GM19351 (cell line): ENCODE data around the gene TIMELESS.
"Not testable (repeated sequence)": the region's sequence is repeated elsewhere in the genome, so short reads cannot be mapped to it uniquely, and the experiment has no call there.

ENCODE experiments used
- ATAC-seq: cut with Tn5 transposase; IDR thresholded peaks from one replicate; pipeline ENCODE4 v1.9.1; 2021; ENCODE audit warnings: mild to moderate bottlenecking, moderate library complexity; ENCODE audit not compliant: unreplicated experiment

Gene TIMELESS, protein sequence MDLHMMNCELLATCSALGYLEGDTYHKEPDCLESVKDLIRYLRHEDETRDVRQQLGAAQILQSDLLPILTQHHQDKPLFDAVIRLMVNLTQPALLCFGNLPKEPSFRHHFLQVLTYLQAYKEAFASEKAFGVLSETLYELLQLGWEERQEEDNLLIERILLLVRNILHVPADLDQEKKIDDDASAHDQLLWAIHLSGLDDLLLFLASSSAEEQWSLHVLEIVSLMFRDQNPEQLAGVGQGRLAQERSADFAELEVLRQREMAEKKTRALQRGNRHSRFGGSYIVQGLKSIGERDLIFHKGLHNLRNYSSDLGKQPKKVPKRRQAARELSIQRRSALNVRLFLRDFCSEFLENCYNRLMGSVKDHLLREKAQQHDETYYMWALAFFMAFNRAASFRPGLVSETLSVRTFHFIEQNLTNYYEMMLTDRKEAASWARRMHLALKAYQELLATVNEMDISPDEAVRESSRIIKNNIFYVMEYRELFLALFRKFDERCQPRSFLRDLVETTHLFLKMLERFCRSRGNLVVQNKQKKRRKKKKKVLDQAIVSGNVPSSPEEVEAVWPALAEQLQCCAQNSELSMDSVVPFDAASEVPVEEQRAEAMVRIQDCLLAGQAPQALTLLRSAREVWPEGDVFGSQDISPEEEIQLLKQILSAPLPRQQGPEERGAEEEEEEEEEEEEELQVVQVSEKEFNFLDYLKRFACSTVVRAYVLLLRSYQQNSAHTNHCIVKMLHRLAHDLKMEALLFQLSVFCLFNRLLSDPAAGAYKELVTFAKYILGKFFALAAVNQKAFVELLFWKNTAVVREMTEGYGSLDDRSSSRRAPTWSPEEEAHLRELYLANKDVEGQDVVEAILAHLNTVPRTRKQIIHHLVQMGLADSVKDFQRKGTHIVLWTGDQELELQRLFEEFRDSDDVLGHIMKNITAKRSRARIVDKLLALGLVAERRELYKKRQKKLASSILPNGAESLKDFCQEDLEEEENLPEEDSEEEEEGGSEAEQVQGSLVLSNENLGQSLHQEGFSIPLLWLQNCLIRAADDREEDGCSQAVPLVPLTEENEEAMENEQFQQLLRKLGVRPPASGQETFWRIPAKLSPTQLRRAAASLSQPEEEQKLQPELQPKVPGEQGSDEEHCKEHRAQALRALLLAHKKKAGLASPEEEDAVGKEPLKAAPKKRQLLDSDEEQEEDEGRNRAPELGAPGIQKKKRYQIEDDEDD

DNA sequence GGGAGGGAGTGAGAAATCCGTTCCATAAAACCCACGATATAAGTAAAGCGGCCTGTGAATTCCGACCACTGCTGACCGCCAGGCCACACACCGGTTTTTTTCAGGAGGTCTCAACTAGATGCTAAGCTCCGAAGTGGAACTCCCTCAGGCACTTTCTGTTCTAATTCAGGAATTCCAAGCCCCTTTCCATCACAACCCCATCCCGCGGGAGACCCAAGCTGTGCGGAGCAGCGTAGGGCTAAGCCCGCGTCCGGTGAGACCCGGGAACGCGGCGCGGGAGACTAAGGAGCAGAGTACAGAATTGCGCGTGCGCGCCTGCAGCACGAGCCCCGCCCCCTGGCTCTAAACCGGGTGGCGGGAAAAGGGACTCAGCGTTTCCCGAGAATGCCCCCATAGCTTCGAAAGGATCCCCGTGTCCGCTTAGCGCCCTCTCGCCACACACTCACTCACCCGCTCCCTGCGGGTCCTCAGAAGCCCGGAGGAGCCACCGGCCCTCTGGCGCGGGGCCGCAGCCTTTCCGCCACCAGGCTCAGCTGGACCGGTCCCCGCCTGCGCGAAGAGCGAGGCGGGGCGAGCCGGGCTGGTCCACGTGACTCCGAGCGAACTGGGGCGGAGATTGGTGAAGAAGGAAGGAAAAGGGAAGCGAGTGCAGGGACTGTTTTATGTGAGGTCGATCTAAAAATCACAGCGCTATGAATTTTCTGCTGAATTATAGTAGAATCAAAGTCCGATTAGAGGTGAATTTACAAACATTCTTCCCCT lies at the start of gene TIMELESS:
TSS of gene TIMELESS (minus strand) at position 567 of the 762 bp plus-strand sequence. CDS start 15,256 bp downstream, outside the sequence.
- peak; percentile 94 for ATAC-seq

DNA sequence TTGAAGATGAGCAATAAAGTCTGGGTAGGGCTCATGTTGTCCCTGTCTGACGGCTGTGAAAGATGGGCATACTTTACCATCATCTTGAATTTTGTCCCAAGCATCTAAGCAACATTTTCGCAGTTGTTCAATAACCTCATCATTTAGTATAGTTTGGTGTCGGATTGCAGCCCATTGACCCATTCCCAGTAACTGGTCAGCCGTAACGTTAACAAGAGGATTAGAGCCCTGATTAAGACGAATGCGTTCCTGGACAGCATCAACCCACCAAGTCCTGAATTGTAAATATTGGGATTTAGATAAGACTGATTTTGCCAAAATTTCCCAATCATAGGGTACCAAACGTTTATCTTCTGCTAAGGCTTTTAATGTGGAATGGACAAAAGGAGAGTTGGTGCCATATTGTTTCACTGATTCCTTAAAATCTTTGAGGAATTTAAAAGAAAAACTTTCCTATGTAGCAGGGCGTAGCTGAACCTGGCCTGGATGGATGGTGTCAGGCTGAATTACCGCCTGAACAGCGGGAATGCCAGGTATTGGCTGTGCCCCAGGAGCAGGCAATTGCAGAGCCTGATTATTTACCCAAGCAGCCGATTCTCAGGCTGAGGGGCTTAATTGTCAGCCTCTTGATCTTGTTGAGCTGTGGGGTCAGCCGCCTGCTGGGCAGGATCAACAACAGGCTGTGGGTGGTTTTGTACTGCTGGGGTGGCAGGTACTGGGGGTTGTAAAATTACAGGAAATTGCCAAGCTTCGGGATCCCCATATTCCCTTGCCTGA lies 49.1 kb upstream of the TIMELESS start:
- not testable (repeated sequence) for ATAC-seq

DNA sequence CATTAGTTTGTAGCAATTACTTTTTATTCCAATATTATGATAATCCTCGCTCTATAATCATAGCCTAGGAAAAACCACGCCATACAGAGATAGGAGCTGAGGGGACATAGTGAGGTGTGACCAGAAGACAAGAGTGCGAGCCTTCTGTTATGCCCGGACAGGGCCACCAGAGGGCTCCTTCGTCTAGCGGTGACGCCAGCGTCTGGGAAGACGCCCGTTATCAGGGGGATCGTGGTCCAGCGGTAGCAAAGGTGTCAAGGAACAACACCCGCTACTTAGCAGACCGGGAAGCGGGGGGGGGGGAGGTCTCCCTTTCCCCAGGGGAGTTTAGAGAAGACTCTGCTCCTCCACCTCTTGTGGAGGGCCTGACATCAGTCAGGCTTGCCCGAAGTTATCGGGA lies 47.5 kb upstream of the TIMELESS start:
- ATAC-seq: not testable (repeated sequence)

DNA sequence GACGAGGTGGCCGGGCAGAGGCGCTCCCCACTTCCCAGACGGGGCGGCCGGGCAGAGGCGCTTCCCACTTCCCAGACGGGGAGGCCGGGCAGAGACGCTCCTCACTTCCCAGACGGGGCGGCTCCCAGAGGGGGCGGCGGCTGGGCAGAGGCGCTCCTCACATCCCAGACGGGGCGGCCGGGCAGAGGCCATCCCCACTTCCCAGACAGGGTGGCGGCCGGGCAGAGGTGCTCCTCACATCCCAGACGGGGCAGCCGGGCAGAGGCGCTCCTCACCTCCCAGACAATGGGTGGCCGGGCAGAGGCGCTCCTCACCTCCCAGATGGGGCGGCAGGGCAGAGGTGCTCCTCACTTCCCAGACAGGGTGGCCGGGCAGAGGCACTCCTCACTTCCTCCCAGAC lies 45.3 kb upstream of the TIMELESS start:
- ATAC-seq: not testable (repeated sequence)

DNA sequence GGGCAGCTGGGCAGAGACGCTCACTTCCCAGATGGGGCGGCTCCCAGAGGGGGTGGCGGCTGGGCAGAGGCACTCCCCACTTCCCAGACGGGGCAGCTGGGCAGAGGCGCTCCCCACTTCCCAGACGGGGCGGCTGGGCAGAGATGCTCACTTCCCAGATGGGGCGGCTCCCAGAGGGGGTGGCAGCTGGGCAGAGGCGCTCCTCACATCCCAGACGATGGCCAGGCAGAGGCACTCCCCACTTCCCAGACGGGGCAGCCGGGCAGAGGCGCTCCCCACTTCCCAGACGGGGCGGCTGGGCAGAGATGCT lies 44.8 kb upstream of the TIMELESS start:
- not testable (repeated sequence) for ATAC-seq

DNA sequence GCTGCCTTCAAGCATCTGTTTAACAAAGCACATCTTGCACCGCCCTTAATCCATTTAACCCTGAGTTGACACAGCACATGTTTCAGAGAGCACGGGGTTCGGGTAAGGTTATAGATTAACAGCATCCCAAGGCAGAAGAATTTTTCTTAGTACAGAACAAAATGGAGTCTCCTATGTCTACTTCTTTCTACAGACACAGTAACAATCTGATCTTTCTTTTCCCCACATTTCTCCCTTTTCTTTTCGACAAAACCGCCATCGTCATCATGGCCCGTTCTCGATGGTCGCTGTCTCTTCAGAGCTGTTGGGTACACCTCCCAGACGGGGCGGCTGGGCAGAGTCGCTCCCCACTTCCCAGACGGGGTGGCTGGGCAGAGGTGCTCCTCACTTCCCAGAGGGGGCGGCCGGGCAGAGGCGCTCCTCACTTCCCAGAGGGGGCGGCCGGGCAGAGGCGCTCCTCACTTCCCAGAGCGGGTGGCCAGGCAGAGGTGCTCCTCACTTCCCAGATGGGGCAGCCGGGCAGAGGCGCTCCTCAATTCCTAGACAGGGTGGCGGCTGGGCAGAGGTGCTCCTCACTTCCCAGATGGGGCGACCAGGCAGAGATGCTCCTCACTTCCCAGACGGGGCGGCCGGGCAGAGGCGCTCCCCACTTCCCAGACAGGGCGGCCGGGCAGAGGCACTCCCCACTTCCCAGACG lies 44.3 kb upstream of the TIMELESS start:
- ATAC-seq: not testable (repeated sequence)

DNA sequence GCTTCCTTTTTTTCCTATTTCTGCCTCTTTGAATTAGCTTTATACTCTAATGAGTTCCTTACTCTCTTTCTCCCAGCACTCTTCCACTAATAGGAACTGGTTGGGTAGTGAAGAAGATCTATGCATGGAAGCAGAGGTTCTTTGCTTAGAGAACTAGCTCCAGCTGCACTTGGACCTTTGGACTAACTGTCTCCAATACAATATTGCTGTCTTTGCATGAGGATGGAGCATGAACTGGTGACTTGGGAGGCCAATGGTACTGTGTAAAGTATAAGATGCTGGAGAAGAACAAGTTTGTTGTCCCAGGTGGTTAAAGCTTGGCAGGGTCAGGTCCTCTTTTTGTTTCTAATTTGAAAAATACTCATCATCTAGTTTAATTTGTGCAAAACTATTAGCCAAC lies 41.1 kb upstream of the TIMELESS start:
- ATAC-seq: no peak

DNA sequence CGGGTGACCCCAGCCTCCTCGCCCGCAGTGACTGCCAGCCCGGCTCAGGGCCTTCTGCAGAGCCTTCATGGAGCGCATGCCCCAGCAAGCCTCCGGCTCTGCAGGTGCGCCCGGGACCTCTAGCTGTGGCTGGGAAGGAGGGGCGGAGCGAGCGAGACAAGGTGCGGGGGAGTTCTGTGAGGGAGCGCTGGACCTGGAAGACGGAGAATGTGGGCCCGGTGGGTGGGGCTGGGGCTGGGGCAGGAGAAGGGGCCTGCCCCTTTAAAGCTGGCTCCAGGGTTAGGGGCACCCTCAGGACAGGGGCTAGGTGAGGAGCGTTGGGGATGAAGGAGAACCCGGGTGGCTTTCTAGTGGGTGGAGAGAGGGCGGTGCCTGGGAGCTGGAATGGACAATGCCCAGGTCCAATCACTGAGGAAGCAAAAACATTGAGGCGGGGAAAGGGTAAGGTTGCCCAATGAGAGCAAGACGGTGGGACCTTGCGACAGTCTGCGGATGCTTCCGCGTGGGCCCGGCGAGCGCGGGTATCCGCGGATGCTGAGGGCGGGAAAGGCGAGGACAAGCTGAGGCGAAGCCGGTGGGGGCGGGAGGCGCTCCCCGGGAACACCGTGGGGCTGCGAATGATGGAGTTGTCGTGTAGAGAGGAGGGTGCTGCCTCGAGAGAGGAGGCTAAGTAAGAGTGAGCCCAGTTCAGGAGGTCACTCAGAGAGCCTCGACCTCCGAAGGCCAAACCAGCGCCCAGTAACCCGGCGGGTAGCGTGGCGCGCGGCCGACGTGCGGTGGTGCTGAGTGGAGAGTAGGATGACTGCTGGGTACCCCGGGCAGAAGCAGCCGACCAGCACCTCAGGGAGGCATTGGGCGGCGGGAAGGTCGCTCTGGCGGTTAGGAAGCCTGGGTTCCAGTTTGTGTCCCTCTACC lies 39.1 kb upstream of the TIMELESS start, which contains the start of gene GLS2:
TSS of gene GLS2 (minus strand) at position 121 of the 915 bp plus-strand sequence. CDS start at position 78, 43 bp downstream.
- peak; percentile 91 for ATAC-seq

DNA sequence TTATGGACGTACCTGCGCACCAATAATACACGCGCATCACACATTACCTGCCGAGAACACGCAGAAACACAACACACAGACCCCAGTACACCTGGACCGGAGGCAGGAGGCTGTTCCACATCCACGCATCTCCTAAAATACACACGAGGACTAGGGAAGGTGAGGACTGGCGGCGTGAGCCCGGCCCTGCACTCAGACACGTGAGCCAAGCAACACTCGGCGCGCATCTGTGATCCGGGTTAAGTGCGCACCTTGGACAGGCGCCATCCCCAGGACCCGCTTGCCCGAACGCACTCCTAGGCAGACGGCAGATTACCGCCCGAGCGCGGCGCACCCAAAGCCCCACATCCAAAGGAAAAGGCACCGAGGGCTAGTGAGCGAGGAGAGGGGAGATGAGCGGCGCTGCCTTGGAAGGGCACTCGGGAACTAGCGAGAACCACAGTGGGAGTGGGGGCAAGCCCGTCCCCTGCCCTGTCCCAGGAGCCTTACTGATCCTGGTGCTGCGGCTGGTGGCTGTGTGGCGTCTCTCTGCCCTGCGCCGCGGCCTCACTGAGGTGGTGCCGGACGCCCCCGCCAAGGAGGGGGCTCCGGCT lies 38.3 kb upstream of the TIMELESS start:
- ATAC-seq: peak; percentile 32

DNA sequence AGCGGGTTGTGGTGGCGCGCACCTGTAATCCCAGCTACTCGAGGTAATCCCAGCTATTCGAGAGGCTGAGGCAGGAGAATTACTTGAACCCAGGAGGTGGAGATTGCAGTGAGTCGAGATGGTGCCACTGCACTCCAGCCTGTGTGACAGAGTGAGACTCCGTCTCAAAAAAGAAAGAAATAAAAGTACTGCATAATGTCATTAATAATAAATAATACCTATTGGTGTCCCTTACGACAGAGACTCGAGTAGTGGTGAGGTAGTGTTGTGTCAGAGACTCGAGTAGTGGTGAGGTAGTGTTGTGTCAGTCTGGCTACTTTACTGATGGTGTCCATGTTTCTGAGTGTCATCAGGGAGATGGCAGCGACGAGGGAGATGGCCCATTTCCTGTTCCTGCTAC lies 37.5 kb upstream of the TIMELESS start:
- no peak for ATAC-seq

DNA sequence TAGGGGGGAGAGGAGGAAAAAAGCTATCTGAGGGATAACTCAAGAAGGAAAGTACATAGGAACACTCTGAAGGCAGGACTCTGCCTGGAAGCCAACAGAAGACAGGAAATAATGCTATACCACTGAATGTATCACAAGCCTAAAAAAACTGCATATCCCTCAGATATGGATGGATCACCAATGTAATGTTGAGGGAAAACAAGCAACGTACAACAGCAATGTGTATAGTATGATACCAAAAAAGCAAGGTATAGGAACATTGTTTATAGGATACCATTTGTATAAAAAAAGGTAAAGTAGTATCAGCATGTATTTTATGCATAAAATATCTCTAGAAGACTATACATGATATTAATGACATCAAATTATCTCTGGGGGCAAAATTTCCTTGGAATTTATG lies 35.3 kb upstream of the TIMELESS start:
- no peak for ATAC-seq

DNA sequence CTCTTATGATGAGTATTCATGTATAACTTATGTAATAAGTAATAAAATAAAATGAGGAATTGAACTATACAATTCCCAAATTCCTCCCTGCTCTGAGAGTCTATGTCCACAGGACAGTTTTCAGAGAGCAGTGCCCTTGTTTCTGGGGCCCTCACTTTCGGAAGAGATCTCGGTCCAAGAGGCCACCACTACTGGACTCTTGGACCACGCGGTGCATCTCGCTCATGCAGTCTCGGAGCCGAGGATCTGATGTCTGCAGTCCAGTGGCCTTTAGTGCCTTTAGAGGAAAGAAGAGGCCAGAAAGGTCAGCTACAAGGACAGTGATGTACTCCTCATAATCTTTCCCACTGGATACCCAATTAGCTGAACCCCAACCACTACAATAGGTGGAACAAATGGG lies 30.4 kb upstream of the TIMELESS start:
- ATAC-seq: no peak

DNA sequence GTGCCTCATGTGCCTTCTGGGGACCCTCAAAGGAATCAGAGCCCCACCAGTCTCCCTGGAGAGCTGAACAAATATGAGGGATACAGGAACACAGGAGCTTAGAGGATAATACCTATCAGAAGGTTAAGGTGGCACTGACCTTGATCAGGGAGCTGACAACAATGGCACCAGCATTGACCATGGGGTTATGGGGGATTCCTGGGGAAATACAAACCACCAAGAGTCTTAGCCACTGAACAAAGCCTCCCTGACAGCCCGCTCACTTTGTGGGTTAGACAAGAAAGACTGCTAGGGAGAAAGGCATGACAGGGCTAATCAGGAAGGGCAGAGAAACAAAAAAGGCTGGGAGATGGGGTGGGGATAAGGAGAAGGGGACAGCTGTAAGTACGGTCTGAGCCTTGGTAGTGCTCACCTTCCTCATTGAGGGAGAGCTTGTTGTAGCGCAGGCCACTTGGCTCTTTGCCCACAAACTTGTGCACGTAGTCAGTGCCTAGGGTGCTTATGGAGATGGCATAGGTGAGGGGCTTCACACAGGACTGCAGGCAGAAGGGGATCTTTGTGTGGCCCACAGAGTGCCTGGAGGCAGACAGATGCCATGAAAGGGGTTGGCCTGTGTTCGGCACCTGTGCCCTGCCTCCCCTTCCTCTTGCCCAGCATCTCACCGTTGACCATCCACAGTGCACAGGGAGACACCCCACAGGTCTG lies 28.4 kb upstream of the TIMELESS start:
- ATAC-seq: no peak

DNA sequence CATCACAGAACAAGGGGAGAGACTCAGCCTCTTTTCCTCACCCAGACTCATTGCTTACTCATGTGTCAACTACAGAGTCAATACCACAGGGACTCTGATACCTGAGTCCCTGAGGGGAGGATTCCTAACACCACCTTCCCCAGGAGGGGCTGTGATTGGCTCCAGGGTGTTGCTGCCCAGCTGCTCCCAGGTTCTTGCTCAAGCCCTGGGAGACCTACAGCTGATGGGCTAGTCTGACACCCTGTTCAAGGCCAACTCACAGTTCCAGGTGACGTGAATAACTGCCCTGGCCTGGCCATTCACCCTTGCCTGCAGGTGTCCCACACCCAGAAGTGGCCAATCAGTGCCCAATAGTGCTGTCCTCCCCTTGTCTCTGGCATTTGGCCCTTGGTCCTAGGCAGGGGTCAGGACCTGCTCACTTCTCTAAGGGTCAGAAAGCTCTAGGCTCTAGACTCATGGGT lies 27.8 kb upstream of the TIMELESS start:
- no peak for ATAC-seq

DNA sequence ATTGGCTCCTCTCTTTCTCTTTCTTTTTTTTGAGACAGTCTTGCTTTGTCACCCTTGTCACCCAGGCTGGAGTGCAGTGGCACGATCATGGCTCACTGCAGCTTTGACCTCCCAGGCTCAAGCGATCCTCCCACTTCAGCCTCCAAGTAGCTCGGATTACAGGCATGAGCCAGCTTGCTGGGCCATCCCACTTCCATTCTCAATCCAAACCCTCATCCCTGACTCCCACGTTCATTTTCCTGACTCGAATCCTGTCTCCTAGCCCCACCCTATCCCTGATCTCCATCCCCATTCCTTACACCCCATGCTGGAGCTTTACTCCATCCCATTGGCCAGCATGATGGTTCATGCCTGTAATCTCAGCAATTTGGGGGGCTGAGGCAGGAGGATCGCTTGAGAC lies 26.9 kb upstream of the TIMELESS start:
- ATAC-seq: no peak

DNA sequence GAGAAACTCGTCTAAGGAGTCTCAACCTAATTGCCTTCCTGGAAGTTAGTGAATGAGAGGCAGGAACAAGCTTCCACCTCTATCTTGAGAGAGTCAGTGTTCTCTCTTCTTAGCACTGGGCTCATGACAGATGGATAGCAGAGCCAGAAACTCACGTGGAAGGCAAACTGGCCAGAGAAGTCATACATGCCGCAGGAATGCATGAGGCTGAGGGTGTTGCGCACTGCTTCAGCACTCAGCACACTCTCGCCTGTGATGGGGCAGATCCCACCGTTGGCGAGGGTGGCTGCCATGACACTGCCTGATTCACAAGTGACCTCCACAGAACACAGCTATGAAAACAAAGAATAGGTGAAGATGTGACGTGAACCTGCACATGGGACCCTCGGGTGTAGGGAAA lies 25.2 kb upstream of the TIMELESS start:
- ATAC-seq: no peak
